Breast epithelium (tissue), 4 donors: Measurements from ENCODE around the gene AKT3. TPM values are rescaled to one million over a fixed set of nuclear protein-coding genes. Genes with fewer than 3 reads are reported as not detected.

ENCODE experiments used
- DNase-seq, 2 donors: peaks; one replicate each; pipeline ENCODE4 v3.0.0-alpha.2; 2019; ENCODE audit warnings: low spot score in 2 of 2
- H3K27ac ChIP-seq, 2 donors: fragments of 200-600 bp; sonication (generic) in 1 of 2; one replicate each; pipeline ENCODE4 v1.5.1; 2016 to 2019; ENCODE audit warnings: mild to moderate bottlenecking in 1 of 2
- H3K27me3 ChIP-seq, 2 donors: fragments of 200-600 bp; sonication (generic) in 1 of 2; one replicate each; pipeline versions ENCODE4 v1.5.1 to v1.6.0; 2017 to 2019; ENCODE audit warnings: control low read depth in 1 of 2, mild to moderate bottlenecking in 1 of 2
- H3K36me3 ChIP-seq: fragments of 200-600 bp; one replicate; pipeline ENCODE4 v1.5.1; 2019
- H3K4me1 ChIP-seq, 2 donors: fragments of 200-600 bp; sonication (generic); one replicate each; pipeline ENCODE4 v1.5.1; 2016 to 2019; ENCODE audit warnings: control low read depth in 1 of 2
- H3K4me3 ChIP-seq, 3 donors: fragments of 200-600 bp; sonication (generic); 1 replicate in 2 of 3; 2 replicates in 1 of 3; pipeline ENCODE4 v1.5.1; 2016 to 2019; ENCODE audit warnings: mild to moderate bottlenecking in 3 of 3, moderate library complexity in 2 of 3
- H3K9me3 ChIP-seq, 2 donors: fragments of 200-600 bp; sonication (generic) in 1 of 2; one replicate each; pipeline ENCODE4 v1.5.1; 2016 to 2019; ENCODE audit warnings: control low read depth in 1 of 2
- CTCF ChIP-seq, 3 donors: fragments of 450-650 bp; IDR thresholded peaks; one replicate each; pipeline ENCODE4 v1.5.1; 2016 to 2017; ENCODE audit warnings: antibody characterized with exemption in 3 of 3, mild to moderate bottlenecking in 3 of 3, moderate library complexity in 3 of 3
- POLR2A ChIP-seq: fragments of 450-650 bp; IDR thresholded peaks from one replicate; pipeline ENCODE4 v1.6.1; 2016; ENCODE audit warnings: antibody characterized with exemption, mild to moderate bottlenecking, moderate library complexity
- POLR2AphosphoS5 ChIP-seq, 3 donors: sonication (generic); formaldehyde crosslinking; IDR thresholded peaks; one replicate each; pipeline ENCODE4 v1.6.1; 2017; ENCODE audit warnings: antibody characterized with exemption in 3 of 3
- intact Hi-C: fragments of 100-400 bp; cut with DNase I; formaldehyde crosslinking; loops from one replicate; pipeline ENCODE4 v1.15.1; 2023; ENCODE audit warnings: low total_unique reads
- total RNA-seq, 3 donors: library from RNA; depleted of rRNA; stranded (reverse); fragments of >200 nt; gene quantifications; one replicate each; pipeline ENCODE4 v1.1.0, GENCODE V29; 2016

Gene AKT3
- total RNA-seq, 3 donors from 2014 or later = 49.6 to 58.7 (median 58.7) TPM

GRCh38 chr1:243499711-243500110 is 350.3 kb downstream of the AKT3 start:
- Histone ChIP-seq H3K27ac (no peak overlapping the region), H3K4me3 (no peak overlapping the region), H3K36me3 (no peaks in the 10 kb centered on the region), H3K9me3 (no peaks in the 10 kb centered on the region), H3K4me1 (no peaks in the 10 kb centered on the region), H3K27me3 (no peaks in the 10 kb centered on the region)
- intact Hi-C loops = no loop called here
- no peak for TF ChIP-seq CTCF (IDR thresholded peaks at IDR 0.05)
- no peak for TF ChIP-seq POLR2A
- TF ChIP-seq POLR2AphosphoS5 (IDR thresholded peaks at IDR 0.05) = no peak
- DNase-seq = no peak

GRCh38 chr1:243499248-243499647 is 350.8 kb downstream of the AKT3 start:
- intact Hi-C loops = no loop called here

GRCh38 chr1:243497939-243498681 is 351.9 kb downstream of the AKT3 start:
- Histone ChIP-seq H3K9me3 (no peaks in the 10 kb centered on the region), H3K4me3 (no peak overlapping the region), H3K27ac (no peak overlapping the region), H3K4me1 (no peaks in the 10 kb centered on the region), H3K36me3 (no peaks in the 10 kb centered on the region), H3K27me3 (no peaks in the 10 kb centered on the region)
- no peak for DNase-seq
- intact Hi-C loops = no loop called here
- TF ChIP-seq POLR2A (no peak), POLR2AphosphoS5 (IDR thresholded peaks at IDR 0.05) (no peak), CTCF (IDR thresholded peaks at IDR 0.05) (no peak)

More at GRCh38 chr1:243499248-243499647, 350.8 kb downstream of the AKT3 start:
- no peak for DNase-seq
- no peaks in the 10 kb centered on the region for H3K36me3 ChIP-seq
- no peak overlapping the region for H3K27ac ChIP-seq
- no peak overlapping the region for H3K4me3 ChIP-seq
- no peaks in the 10 kb centered on the region for H3K9me3 ChIP-seq
- H3K27me3 ChIP-seq = no peaks in the 10 kb centered on the region
- TF ChIP-seq POLR2A (no peak), POLR2AphosphoS5 (IDR thresholded peaks at IDR 0.05) (no peak), CTCF (IDR thresholded peaks at IDR 0.05) (no peak)
- H3K4me1 ChIP-seq = no peaks in the 10 kb centered on the region

GRCh38 chr1:243496806-243497205 is 353.2 kb downstream of the AKT3 start:
- no peak for DNase-seq
- intact Hi-C loops = no loop called here
- Histone ChIP-seq H3K9me3 (no peaks in the 10 kb centered on the region), H3K4me1 (no peaks in the 10 kb centered on the region), H3K36me3 (no peaks in the 10 kb centered on the region), H3K27ac (no peak overlapping the region), H3K27me3 (no peaks in the 10 kb centered on the region), H3K4me3 (no peak overlapping the region)
- TF ChIP-seq POLR2A = no peak
- TF ChIP-seq POLR2AphosphoS5 (IDR thresholded peaks at IDR 0.05) = no peak
- no peak for TF ChIP-seq CTCF (IDR thresholded peaks at IDR 0.05)

GRCh38 chr1:243496187-243496646 is 353.8 kb downstream of the AKT3 start:
- Histone ChIP-seq H3K36me3 (no peaks in the 10 kb centered on the region), H3K9me3 (no peaks in the 10 kb centered on the region), H3K4me3 (peak overlapping the region in 1 of 3 donors; percentile 15), H3K4me1 (no peaks in the 10 kb centered on the region), H3K27ac (peak overlapping the region; percentile 59 to 84), H3K27me3 (no peaks in the 10 kb centered on the region)
- intact Hi-C loops = no loop called here
- DNase-seq = no peak
- TF ChIP-seq CTCF (IDR thresholded peaks at IDR 0.05) = no peak
